Measurements from ENCODE around the gene GNPDA1.

The GNPDA1 gene

DNA sequence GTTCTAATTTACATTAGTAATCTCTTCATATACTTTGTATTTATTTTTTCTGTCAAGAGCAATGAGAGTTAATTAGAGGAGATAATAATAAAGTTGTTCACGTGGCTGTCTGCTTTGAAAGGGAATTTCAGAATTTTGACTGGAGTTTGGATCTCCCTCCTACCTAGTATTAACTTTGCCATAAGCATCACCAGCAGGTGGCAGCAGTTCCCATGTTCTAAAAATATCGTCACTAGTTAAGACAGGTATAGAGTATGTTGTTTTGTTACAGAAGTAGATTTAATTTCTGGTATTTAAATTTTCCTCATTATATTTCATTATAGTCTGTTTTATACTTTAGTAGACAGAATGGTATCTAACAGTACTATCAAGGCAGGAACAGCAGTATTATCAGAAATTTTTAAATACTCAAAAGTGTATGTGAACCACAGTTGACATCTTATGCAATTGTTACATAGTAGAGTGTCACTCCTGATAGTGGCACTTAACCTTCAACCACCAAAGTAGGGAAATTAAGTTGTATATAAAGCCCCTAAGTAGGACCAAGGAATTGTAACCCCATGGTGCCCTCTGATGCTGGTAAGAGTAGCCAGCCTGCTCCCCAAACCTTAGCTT, 20.4 kb downstream of the GNPDA1 start:
- peak; percentile 47 to 84 (median 72) for DNase-seq

DNA sequence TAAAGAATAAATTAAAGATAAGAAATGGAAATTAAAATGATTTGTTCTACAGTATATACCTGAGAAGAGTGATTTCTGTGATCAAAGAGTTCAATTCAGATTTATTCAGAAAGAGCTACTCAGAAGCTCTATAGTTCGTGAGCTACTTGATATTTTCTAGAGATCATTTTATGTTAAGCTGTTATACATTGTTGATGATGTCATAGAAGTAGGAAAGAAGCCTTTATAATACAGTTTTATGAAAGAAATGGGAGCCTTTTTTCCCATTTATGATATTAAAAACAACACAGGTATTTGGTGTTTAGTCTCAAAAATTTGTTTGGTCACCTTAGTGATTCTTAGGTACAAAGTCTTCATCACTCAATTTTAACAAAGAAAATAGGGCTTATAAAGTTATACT, 23.1 kb downstream of the GNPDA1 start:
- DNase-seq = no peak

DNA sequence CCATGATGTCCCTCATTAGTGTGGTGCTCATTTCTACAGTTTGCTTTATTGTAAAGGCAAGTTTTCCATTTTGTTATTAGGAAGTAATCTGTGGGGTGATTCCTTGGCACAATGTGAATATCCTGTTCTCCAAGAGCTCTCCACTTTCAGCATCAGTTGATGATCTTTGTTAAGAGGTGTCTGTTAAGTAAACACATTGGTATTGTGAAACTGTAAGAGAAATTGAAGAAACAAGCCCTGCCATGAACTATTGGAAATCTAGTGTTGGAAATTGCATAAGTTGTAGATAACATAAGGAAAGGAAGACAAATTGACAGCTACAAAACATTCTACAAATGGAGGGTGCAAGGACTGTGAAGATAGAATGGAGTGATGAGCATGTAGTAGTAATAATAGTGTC, 26.8 kb downstream of the GNPDA1 start:
- no peak for DNase-seq

GRCh38 chr5:141982626-141983025, 30.2 kb downstream of the GNPDA1 start:
- no peak for DNase-seq

DNA sequence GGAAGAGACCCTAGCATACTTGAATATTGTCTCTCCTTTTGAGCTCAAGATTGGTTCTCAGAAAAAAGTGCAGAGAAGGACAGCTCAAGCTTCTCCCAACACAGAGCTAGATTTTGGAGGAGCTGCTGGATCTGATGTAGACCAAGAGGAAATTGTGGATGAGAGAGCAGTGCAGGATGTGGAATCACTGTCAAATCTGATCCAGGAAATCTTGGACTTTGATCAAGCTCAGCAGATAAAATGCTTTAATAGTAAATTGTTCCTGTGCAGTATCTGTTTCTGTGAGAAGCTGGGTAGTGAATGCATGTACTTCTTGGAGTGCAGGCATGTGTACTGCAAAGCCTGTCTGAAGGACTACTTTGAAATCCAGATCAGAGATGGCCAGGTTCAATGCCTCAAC, 34.4 kb downstream of the GNPDA1 start:
- DNase-seq = no peak

DNA sequence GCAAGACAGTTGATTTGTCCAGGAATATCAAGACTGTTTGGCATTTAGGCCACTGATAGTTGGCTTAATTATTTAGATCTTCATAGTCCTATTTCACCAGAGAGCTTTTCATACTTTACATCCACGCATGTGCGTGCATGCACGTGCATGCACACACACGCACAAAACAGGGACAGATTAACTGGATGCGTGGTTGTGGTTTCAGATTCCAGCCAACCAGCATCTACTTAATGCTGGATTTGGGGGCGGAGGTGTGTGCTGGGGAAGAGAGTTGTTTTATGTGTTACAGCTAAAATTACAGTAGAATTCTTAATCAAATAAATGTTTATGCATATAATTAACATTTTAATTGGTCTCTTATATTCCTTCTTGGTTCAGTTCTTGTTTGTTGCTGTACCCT, 36.7 kb downstream of the GNPDA1 start:
- DNase-seq = no peak

DNA sequence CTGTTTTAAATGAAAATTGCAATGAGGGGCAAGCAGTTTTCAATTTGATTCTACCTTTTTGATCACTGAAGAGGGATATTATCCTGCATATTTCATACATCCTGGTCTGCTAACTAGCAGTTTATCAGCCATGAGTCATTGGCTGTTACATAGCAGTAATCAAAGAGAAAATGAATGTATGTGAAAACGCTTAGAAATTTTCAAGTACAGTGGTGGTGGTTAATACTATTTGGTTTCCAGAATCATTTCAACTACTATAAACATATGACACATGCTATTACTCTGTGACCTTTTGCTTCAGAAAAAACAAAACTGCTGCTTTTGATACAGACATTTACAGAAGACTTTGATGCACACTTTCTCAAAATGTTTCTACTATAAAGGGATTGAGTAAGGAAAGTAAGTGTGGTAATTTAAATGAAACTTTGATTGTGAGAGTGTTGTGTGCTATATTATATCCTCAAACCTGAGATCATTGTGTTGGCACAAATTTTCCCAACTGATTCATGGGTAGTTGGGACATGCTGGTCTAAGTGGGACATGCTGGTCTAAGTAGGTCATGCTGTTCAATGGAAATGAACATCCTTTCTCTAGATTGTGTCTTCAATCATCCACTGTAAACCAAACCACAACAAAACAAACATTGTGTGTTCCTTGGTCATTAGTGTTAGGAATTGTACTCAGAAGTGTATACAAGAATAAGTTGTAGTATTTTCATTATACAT, 38.8 kb downstream of the GNPDA1 start:
- DNase-seq = no peak

GRCh38 chr5:141969783-141970771, 42.8 kb downstream of the GNPDA1 start:
- DNase-seq = no peak

DNA sequence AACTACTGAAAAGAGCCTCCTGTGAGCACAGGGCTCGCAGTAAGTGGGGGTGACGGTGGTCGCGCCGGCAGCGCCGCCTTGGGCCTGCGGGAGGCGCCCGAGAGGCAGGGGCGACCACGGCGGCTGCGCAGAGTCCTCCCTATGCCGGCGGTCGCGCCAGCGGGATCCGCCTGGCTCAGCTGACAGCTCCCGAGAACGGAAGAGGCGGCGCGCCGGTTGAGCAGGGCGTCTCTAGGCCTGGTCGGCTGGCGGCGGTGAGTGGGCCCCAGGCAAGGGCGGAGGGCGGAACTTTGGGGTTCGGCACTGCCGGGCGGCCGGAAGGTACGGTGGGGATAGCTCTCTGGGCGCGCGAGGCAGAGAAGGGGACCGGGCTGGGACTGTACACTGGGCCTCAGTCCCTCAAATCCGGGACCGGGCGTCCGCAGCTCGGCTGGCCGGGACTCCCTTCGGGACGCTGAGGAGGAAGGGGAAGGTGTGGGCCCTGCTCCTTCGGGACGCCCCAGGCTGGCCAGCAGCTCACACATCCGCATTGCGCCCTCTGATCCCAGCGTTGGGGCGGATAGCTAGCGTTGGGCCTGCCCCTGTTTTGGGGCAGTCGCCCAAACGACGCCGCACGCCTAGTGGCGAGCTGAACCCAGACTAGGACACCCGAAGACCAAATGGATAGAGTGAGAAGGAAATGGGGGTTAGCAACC, 43.8 kb downstream of the GNPDA1 start, which contains the start of gene RNF14:
Gene RNF14 (plus strand): TSS at position 192 of the 695 bp plus-strand sequence. CDS start 4,484 bp downstream, outside the sequence.
- DNase-seq = peak; percentile 85 to 91 (median 88)

- DNase-seq = no peak
Observed at GRCh38 chr5:141966963-141967333, 45.9 kb downstream of the GNPDA1 start.

- DNase-seq = no peak
Observed at GRCh38 chr5:141966275-141966962, 46.4 kb downstream of the GNPDA1 start.

GRCh38 chr5:141965071-141965470, 47.8 kb downstream of the GNPDA1 start:
- no peak for DNase-seq

- DNase-seq = no peak
Observed at GRCh38 chr5:141963701-141964100, 49.1 kb downstream of the GNPDA1 start.

DNA sequence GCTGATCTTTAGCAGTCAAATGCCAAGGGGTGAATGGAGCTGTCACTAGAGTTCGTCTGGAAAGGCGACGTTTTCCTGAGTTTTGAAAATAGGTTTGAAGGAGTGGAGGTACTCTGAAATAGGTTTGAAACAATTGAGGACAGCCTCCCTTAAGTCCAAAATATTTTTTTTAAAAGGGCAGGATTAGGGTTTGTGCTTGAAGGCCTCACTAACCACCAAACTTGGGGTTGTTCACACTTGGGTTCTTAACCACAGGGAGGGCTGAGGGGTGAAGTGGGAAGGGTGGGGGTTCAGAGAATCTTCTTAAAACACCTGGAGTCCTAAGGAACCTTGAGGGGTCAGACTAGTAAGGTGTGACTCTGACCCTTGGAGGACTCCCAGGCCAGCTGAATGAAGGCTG, 51.4 kb downstream of the GNPDA1 start:
- DNase-seq = no peak

- DNase-seq = peak; percentile 74 to 94 (median 84)
Observed at GRCh38 chr5:141960449-141961323, 52.1 kb downstream of the GNPDA1 start.

GRCh38 chr5:141960018-141960417, 52.8 kb downstream of the GNPDA1 start:
- DNase-seq = peak in 3 of 6 experiments; percentile 7 to 15 (median 11)

- DNase-seq = peak in 1 of 6 experiments; percentile 14
Observed at GRCh38 chr5:141958546-141959172, 54.2 kb downstream of the GNPDA1 start.

DNA sequence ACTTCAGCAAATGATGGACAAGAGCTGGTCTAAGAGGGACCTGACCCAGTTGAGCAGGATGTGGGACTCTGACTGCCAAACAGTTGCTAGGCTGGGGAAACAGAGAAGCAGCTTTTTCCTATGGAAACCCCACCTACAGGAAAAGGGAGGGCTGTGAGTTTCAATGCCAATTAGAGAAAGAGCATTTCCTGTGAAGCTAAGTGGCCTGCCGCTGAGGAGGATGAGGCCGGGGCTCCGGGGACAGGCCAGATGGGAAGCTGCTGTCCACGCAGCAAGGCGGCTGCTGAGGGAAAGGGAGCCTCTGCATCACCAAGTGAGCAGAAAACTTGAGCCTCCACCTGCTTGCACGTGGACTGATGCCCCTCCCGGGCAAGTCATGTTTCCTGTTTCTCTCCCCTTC, 54.7 kb downstream of the GNPDA1 start, which contains the start of gene PCDH12:
Gene PCDH12 (minus strand): TSS at position 90 of the 400 bp plus-strand sequence. CDS start 351 bp downstream, outside the sequence.
- DNase-seq = peak in 1 of 6 experiments; percentile 20

DNA sequence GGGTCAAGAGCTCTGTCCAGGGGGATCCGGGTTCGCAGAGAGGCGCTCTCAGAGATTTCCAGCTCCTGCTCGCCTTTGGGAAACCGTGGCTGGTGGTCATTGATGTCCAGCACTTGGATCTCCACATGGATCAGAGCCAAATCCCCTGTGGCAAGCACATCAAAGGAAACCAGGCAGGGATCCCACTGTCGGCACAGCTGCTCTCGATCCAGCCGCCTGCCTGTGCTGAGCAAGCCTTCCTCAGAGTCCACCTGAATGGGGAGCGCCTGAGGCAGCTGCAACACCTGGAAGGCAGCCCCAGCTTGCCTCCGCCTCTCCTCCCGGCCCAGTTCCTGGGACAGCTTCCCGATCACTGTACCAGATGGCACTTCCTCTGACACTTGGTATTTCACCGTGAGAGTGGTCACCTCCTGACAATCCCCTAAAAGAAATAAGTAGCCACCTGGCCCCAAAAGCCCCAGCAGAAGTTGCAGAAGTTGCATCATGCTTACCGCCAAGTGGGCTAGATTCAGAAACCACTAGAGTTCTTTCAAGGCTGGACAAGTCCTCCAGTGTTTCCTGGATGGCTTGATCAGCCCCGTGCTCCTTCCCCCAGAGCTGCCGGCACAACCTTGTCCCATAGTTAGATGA, 55.3 kb downstream of the GNPDA1 start:
- DNase-seq = no peak

DNA sequence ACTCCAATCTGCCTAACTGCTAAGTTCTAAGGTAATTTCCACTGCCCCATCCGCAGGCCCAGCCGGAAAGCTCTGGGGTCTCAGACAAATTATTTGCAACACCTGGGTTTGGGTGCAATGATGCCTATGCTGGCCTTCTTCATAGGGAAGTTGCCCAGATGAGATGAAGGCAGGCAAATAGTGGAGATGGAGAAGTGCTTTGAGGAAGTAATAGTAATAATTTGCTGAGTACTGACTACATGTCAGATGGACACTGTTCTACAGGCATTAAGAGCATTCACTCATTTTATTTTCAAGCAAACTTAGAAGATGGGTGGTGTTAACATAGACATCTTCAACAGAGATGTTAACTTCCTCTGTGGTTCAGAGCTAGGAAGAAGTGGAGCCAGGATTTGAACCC, 58.6 kb downstream of the GNPDA1 start:
- no peak for DNase-seq

Measured in stimulated activated naive CD4-positive, alpha-beta T cell (primary cell).